Measurements from ENCODE around the gene HEG1.

HEG1 gene

GRCh38 chr3:124985349-124985748 lies 70.4 kb downstream of the HEG1 start:
- Histone ChIP-seq H4K20me1 (ENCODE audit: insufficient read depth, low read length) (no peaks in the 10 kb centered on the region), H3K9ac (ENCODE audit: low read length) (no peak overlapping the region), H3K4me2 (ENCODE audit: low read depth, low read length) (no peak overlapping the region), H2AFZ (ENCODE audit: low read length) (no peak overlapping the region), H3K27me3 (replicated peaks; ENCODE audit: insufficient read depth, low read length) (no peaks in the 10 kb centered on the region), H3F3A (ENCODE audit: insufficient read depth, low read length) (no peaks in the 10 kb centered on the region), H3K36me3 (replicated peaks; ENCODE audit: insufficient read depth, low read length) (no peaks in the 10 kb centered on the region), H3K4me3 (ENCODE audit: low read length) (no peak overlapping the region), H3K9me3 (replicated peaks; ENCODE audit: insufficient read depth, low read length) (no peaks in the 10 kb centered on the region), H3K27ac (ENCODE audit: low read length) (no peak overlapping the region), H3K4me1 (ENCODE audit: low read length) (no peaks in the 10 kb centered on the region), H3K79me2 (ENCODE audit: low read length) (no peaks in the 10 kb centered on the region), H3K9me2 (replicated peaks; ENCODE audit: insufficient read depth, low read length) (no peaks in the 10 kb centered on the region)
- DNase-seq = no peak
- TF ChIP-seq EZH2phosphoT487 (IDR thresholded peaks at IDR 0.05; ENCODE audit: low read length) (no peak), CTCF (IDR thresholded peaks at IDR 0.05; ENCODE audit: low read length) (no peak), EZH2 (optimal IDR thresholded peaks at IDR 0.05; ENCODE audit: low read depth, low read length) (no peak)

GRCh38 chr3:124984754-124985153 lies 71.0 kb downstream of the HEG1 start:
- no peak overlapping the region for H3K4me3 ChIP-seq (ENCODE audit: low read length)
- H3K9me2 ChIP-seq (replicated peaks; ENCODE audit: insufficient read depth, low read length) = no peaks in the 10 kb centered on the region
- no peaks in the 10 kb centered on the region for H3K36me3 ChIP-seq (replicated peaks; ENCODE audit: insufficient read depth, low read length)

GRCh38 chr3:124982855-124983254 lies 72.9 kb downstream of the HEG1 start:
- no peak for DNase-seq
- Histone ChIP-seq H2AFZ (ENCODE audit: low read length) (no peak overlapping the region), H3K4me3 (ENCODE audit: low read length) (no peak overlapping the region), H3K4me1 (ENCODE audit: low read length) (no peaks in the 10 kb centered on the region), H3K79me2 (ENCODE audit: low read length) (no peaks in the 10 kb centered on the region), H4K20me1 (ENCODE audit: insufficient read depth, low read length) (no peaks in the 10 kb centered on the region), H3K36me3 (replicated peaks; ENCODE audit: insufficient read depth, low read length) (no peaks in the 10 kb centered on the region), H3F3A (ENCODE audit: insufficient read depth, low read length) (no peaks in the 10 kb centered on the region), H3K27me3 (replicated peaks; ENCODE audit: insufficient read depth, low read length) (no peaks in the 10 kb centered on the region), H3K27ac (ENCODE audit: low read length) (no peak overlapping the region), H3K4me2 (ENCODE audit: low read depth, low read length) (no peak overlapping the region), H3K9ac (ENCODE audit: low read length) (no peak overlapping the region), H3K9me3 (replicated peaks; ENCODE audit: insufficient read depth, low read length) (no peaks in the 10 kb centered on the region), H3K9me2 (replicated peaks; ENCODE audit: insufficient read depth, low read length) (no peaks in the 10 kb centered on the region)
- no peak for TF ChIP-seq EZH2 (optimal IDR thresholded peaks at IDR 0.05; ENCODE audit: low read depth, low read length)
- no peak for TF ChIP-seq CTCF (IDR thresholded peaks at IDR 0.05; ENCODE audit: low read length)
- TF ChIP-seq EZH2phosphoT487 (IDR thresholded peaks at IDR 0.05; ENCODE audit: low read length) = no peak

More at GRCh38 chr3:124984754-124985153, 71.0 kb downstream of the HEG1 start:
- Histone ChIP-seq H3K4me2 (ENCODE audit: low read depth, low read length) (no peak overlapping the region), H3K79me2 (ENCODE audit: low read length) (no peaks in the 10 kb centered on the region), H2AFZ (ENCODE audit: low read length) (no peak overlapping the region), H3K27me3 (replicated peaks; ENCODE audit: insufficient read depth, low read length) (no peaks in the 10 kb centered on the region), H3K9ac (ENCODE audit: low read length) (no peak overlapping the region), H3K27ac (ENCODE audit: low read length) (no peak overlapping the region), H3F3A (ENCODE audit: insufficient read depth, low read length) (no peaks in the 10 kb centered on the region), H3K9me3 (replicated peaks; ENCODE audit: insufficient read depth, low read length) (no peaks in the 10 kb centered on the region), H4K20me1 (ENCODE audit: insufficient read depth, low read length) (no peaks in the 10 kb centered on the region), H3K4me1 (ENCODE audit: low read length) (no peaks in the 10 kb centered on the region)
- no peak for DNase-seq
- no peak for TF ChIP-seq CTCF (IDR thresholded peaks at IDR 0.05; ENCODE audit: low read length)
- TF ChIP-seq EZH2phosphoT487 (IDR thresholded peaks at IDR 0.05; ENCODE audit: low read length) = no peak
- TF ChIP-seq EZH2 (optimal IDR thresholded peaks at IDR 0.05; ENCODE audit: low read depth, low read length) = no peak
